ENCODE measurements around the gene CAPRIN1. TPM values are rescaled to one million over a fixed set of nuclear protein-coding genes. Genes with fewer than 3 reads are reported as not detected.

Gene CAPRIN1
- total RNA-seq, 4 donors from 2014 or later, result 131 to 207 (median 146) TPM

- TF ChIP-seq CTCF (IDR thresholded peaks at IDR 0.05; ENCODE audit: low read depth), result no peak
These were observed 54.5 kb downstream of the CAPRIN1 start for GRCh38 chr11:34105957-34106504.

- no peak for TF ChIP-seq CTCF (IDR thresholded peaks at IDR 0.05; ENCODE audit: low read depth)
These were observed 60.3 kb downstream of the CAPRIN1 start for GRCh38 chr11:34111722-34112270.

- TF ChIP-seq CTCF (IDR thresholded peaks at IDR 0.05; ENCODE audit: low read depth), result no peak
These were observed 62.5 kb downstream of the CAPRIN1 start for GRCh38 chr11:34114014-34114413.

- TF ChIP-seq CTCF (IDR thresholded peaks at IDR 0.05; ENCODE audit: low read depth), result no peak
These were observed 62.9 kb downstream of the CAPRIN1 start for GRCh38 chr11:34114471-34114870.

GRCh38 chr11:34120651-34121050 lies 69.1 kb downstream of the CAPRIN1 start:
- TF ChIP-seq CTCF (IDR thresholded peaks at IDR 0.05; ENCODE audit: low read depth), result no peak

GRCh38 chr11:34124885-34125668 lies 73.5 kb downstream of the CAPRIN1 start:
- no peak for TF ChIP-seq CTCF (IDR thresholded peaks at IDR 0.05; ENCODE audit: low read depth)

All from subcutaneous adipose tissue (tissue), 4 donors.